ENCODE data around the gene FLYWCH2. TPM values are rescaled to one million over a fixed set of nuclear protein-coding genes. Genes with fewer than 3 reads are reported as not detected.
"Not testable (repeated sequence)": the region's sequence is repeated elsewhere in the genome, so short reads cannot be mapped to it uniquely, and the experiment has no call there.

The FLYWCH2 gene
- total and polyA plus RNA-seq, 2 of the 4 experiments (the other 2 are of a cell fraction) = 42.3 to 66.3 TPM

- H3K9me3 ChIP-seq (ENCODE audit: control insufficient read depth, insufficient read depth, low read length); H3K4ac ChIP-seq (ENCODE audit: low read depth, low read length); H2BK15ac ChIP-seq (ENCODE audit: low read depth, low read length); H4K20me1 ChIP-seq (ENCODE audit: insufficient read depth, low read length); H3K9ac ChIP-seq (ENCODE audit: low read depth, low read length); ATAC-seq (ENCODE audit: low read depth); BruUV-seq (replicated peaks); H4K5ac ChIP-seq (ENCODE audit: low read depth, low read length); H3K14ac ChIP-seq (replicated peaks; ENCODE audit: low read depth, low read length); H2AK5ac ChIP-seq (ENCODE audit: low read depth, low read length); H4K91ac ChIP-seq (ENCODE audit: insufficient read depth, low read depth, low read length); H3K23ac ChIP-seq (ENCODE audit: low read depth, low read length); H2BK20ac ChIP-seq (ENCODE audit: low read depth, low read length); in situ Hi-C loops (cut with MboI; ENCODE audit: low sequenced_read_pairs); H4K8ac ChIP-seq (ENCODE audit: low read depth in 2 of 2, low read length in 2 of 2); H2BK120ac ChIP-seq (ENCODE audit: low read depth, low read length); H2AK9ac ChIP-seq (replicated peaks; ENCODE audit: low read depth, low read length, poor library complexity); H3K18ac ChIP-seq (ENCODE audit: low read depth, low read length); POLR2A ChIA-PET (ENCODE audit: unreplicated experiment); intact Hi-C loops (cut with micrococcal nuclease); H3K79me1 ChIP-seq (ENCODE audit: low read depth in 1 of 2, low read length in 2 of 2); H3K36me3 ChIP-seq (ENCODE audit: control insufficient read depth, insufficient read depth, low read length); H3K4me2 ChIP-seq (ENCODE audit: low read depth, low read length); dilution Hi-C loops (cut with HindIII; ENCODE audit: low sequenced_read_pairs, unreplicated experiment); H3K27me3 ChIP-seq (ENCODE audit: control insufficient read depth, insufficient read depth, low read length); H2BK5ac ChIP-seq (ENCODE audit: low read depth, low read length, poor library complexity, severe bottlenecking); H3K4me1 ChIP-seq (ENCODE audit: control insufficient read depth, insufficient read depth, low read length); H3K27ac ChIP-seq (ENCODE audit: insufficient read depth, low read length); H3K9me1 ChIP-seq (ENCODE audit: insufficient read depth, low read length); H3K4me3 ChIP-seq (ENCODE audit: insufficient read depth, low read depth, low read length); H3K56ac ChIP-seq (ENCODE audit: extremely low read depth, insufficient read depth, low read length): not testable (repeated sequence)
- peak; percentile 25; the same call in 1 of the 2 replicates for TF ChIP-seq RAD21 (IDR thresholded peaks at IDR 0.05; ENCODE audit: low read length)
- TF ChIP-seq SMC3 (IDR thresholded peaks at IDR 0.05; ENCODE audit: low read depth, low read length) = peak; percentile 42
- TF ChIP-seq, protein P1, sequence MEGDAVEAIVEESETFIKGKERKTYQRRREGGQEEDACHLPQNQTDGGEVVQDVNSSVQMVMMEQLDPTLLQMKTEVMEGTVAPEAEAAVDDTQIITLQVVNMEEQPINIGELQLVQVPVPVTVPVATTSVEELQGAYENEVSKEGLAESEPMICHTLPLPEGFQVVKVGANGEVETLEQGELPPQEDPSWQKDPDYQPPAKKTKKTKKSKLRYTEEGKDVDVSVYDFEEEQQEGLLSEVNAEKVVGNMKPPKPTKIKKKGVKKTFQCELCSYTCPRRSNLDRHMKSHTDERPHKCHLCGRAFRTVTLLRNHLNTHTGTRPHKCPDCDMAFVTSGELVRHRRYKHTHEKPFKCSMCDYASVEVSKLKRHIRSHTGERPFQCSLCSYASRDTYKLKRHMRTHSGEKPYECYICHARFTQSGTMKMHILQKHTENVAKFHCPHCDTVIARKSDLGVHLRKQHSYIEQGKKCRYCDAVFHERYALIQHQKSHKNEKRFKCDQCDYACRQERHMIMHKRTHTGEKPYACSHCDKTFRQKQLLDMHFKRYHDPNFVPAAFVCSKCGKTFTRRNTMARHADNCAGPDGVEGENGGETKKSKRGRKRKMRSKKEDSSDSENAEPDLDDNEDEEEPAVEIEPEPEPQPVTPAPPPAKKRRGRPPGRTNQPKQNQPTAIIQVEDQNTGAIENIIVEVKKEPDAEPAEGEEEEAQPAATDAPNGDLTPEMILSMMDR (conservative IDR thresholded peaks at IDR 0.05; ENCODE audit: low read depth, low read length) = peak; percentile 50
- H2AFZ ChIP-seq (replicated peaks; ENCODE audit: low read length, poor library complexity) = peak overlapping the region; percentile 32
- no CpG with 5 or more reads among the region's 17 CpGs for WGBS, 2 experiments (ENCODE audit: extremely low coverage in 2 of 2, insufficient read length in 1 of 2)
- DNase-seq = peak; percentile 39
- CTCF ChIA-PET = interaction anchor here (0.6 to 2.1 kb wide), 6 partner anchors 21 to 135 kb away, joined by 3 to 10 read pairs (median 4); no protein-coding TSS in a partner anchor
Observed at GRCh38 chr16:2907084-2907753, 24.2 kb downstream of the FLYWCH2 start.
